ENCODE data around the gene MYO15A.

The MYO15A gene

GRCh38 chr17:18224053-18224386, 115.5 kb downstream of the MYO15A start:
- DNase-seq (ENCODE audit: low spot score): no peak

GRCh38 chr17:18224387-18225120, 116.0 kb downstream of the MYO15A start:
- DNase-seq (ENCODE audit: low spot score): no peak

- peak; percentile 100 for DNase-seq (ENCODE audit: low spot score)
These were observed 116.6 kb downstream of the MYO15A start, which contains the start of gene LLGL1 for GRCh38 chr17:18225121-18225641. Gene LLGL1, plus strand, starts transcription at chr17:18225635. Its CDS starts 48 bp downstream, at chr17:18225683.

GRCh38 chr17:18225642-18226283, 117.2 kb downstream of the MYO15A start:
- DNase-seq (ENCODE audit: low spot score): no peak

- DNase-seq (ENCODE audit: low spot score): peak; percentile 58
These were observed 117.9 kb downstream of the MYO15A start for GRCh38 chr17:18226284-18226945.

- DNase-seq (ENCODE audit: low spot score): no peak
These were observed 119.1 kb downstream of the MYO15A start for GRCh38 chr17:18227635-18228034.

- DNase-seq (ENCODE audit: low spot score): no peak
These were observed 119.7 kb downstream of the MYO15A start for GRCh38 chr17:18228176-18228682.

GRCh38 chr17:18229254-18229653, 120.7 kb downstream of the MYO15A start:
- no peak for DNase-seq (ENCODE audit: low spot score)

Measured in GM03348 (cell line).